SK-N-SH treated with all-trans-retinoic acid at 6 μM for 48 hours (cell line): ENCODE measurements around the gene RREB1.

Source experiments
- ARNTL ChIP-seq: fragments of 450-650 bp; formaldehyde crosslinking; IDR thresholded peaks from 2 replicates; pipeline ENCODE4 v1.5.0; 2020; ENCODE audit warnings: low read depth, mild to moderate bottlenecking, moderate library complexity, borderline replicate concordance
- CREB5 ChIP-seq: fragments of 250-450 bp; sonication (Bioruptor Pico); IDR thresholded peaks from 2 replicates; pipeline ENCODE4 v1.5.1; 2020; ENCODE audit warnings: low read depth, mild to moderate bottlenecking, moderate library complexity
- CSRNP3 ChIP-seq: fragments of 250-450 bp; sonication (Bioruptor Pico); IDR thresholded peaks from 2 replicates; pipeline ENCODE4 v1.5.1; 2021; ENCODE audit warnings: mild to moderate bottlenecking, moderate library complexity
- OSR1 ChIP-seq: fragments of 250-450 bp; sonication (Bioruptor Pico); IDR thresholded peaks from 2 replicates; pipeline ENCODE4 v1.8.0; 2022; ENCODE audit warnings: moderate library complexity, mild to moderate bottlenecking, inconsistent platforms
- PATZ1 ChIP-seq: fragments of 250-450 bp; sonication (Bioruptor Pico); IDR thresholded peaks from 2 replicates; pipeline ENCODE4 v1.8.0; 2020; ENCODE audit warnings: mild to moderate bottlenecking, moderate library complexity, borderline replicate concordance
- POU6F1 ChIP-seq: fragments of 250-450 bp; sonication (Bioruptor Pico); IDR thresholded peaks from 2 replicates; pipeline ENCODE4 v1.8.0; 2021; ENCODE audit warnings: low read depth, mild to moderate bottlenecking, moderate library complexity, borderline replicate concordance
- RARB ChIP-seq: fragments of 250-450 bp; sonication (Bioruptor Pico); IDR thresholded peaks from 2 replicates; pipeline ENCODE4 v1.8.0; 2021; ENCODE audit warnings: mild to moderate bottlenecking, moderate library complexity
- SNAI2 ChIP-seq: fragments of 250-450 bp; sonication (Bioruptor Pico); IDR thresholded peaks from 2 replicates; pipeline ENCODE4 v1.5.0; 2020; ENCODE audit warnings: mild to moderate bottlenecking, moderate library complexity
- TCF4 ChIP-seq: fragments of 250-450 bp; sonication (Bioruptor Pico); IDR thresholded peaks from 2 replicates; pipeline ENCODE4 v1.8.0; 2021; ENCODE audit warnings: mild to moderate bottlenecking, moderate library complexity, borderline replicate concordance
- ZNF565 ChIP-seq: fragments of 450-650 bp; formaldehyde crosslinking; conservative IDR thresholded peaks from 2 replicates; pipeline ENCODE4 v1.5.0; 2020; ENCODE audit warnings: low read depth, mild to moderate bottlenecking, moderate library complexity
- ZNF8 ChIP-seq: fragments of 450-650 bp; formaldehyde crosslinking; IDR thresholded peaks from 2 replicates; pipeline ENCODE4 v1.5.0; 2020; ENCODE audit warnings: mild to moderate bottlenecking, moderate library complexity
- TF ChIP-seq, protein P1 (sequence below): fragments of 250-450 bp; sonication (Bioruptor Pico); IDR thresholded peaks from 2 replicates; pipeline ENCODE4 v1.5.0; 2020; ENCODE audit warnings: mild to moderate bottlenecking, moderate library complexity

DNA sequence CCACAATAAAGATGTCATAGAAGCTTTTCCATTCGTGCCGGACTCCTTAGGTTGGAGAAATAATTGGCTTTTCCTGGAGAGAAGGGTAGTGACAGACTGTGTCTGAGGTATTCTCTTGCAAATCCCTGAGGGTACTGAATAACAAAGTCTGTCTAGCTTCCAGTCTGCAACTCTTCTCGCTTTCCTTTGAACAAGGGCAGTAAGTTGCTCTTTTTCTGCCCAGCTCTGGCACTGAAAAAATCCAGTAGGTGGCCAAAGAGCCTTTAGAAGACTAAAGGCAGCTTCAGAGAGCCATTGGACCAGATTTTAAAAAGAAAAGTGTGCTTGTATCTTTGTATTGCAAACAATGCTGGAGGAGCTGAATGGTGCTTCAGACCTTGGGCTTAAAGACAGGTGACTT lies 20.7 kb upstream of the RREB1 start:
- TF ChIP-seq ZNF8 (CRISPR knock-in tag) (no peak), POU6F1 (CRISPR knock-in tag) (no peak), PATZ1 (CRISPR knock-in tag) (no peak), RARB (CRISPR knock-in tag) (no peak), TCF4 (CRISPR knock-in tag) (no peak), SNAI2 (CRISPR knock-in tag) (no peak), CSRNP3 (CRISPR knock-in tag) (no peak), ZNF565 (no peak), ARNTL (no peak), OSR1 (CRISPR knock-in tag) (no peak), CREB5 (CRISPR knock-in tag) (no peak)
- TF ChIP-seq, protein P1, sequence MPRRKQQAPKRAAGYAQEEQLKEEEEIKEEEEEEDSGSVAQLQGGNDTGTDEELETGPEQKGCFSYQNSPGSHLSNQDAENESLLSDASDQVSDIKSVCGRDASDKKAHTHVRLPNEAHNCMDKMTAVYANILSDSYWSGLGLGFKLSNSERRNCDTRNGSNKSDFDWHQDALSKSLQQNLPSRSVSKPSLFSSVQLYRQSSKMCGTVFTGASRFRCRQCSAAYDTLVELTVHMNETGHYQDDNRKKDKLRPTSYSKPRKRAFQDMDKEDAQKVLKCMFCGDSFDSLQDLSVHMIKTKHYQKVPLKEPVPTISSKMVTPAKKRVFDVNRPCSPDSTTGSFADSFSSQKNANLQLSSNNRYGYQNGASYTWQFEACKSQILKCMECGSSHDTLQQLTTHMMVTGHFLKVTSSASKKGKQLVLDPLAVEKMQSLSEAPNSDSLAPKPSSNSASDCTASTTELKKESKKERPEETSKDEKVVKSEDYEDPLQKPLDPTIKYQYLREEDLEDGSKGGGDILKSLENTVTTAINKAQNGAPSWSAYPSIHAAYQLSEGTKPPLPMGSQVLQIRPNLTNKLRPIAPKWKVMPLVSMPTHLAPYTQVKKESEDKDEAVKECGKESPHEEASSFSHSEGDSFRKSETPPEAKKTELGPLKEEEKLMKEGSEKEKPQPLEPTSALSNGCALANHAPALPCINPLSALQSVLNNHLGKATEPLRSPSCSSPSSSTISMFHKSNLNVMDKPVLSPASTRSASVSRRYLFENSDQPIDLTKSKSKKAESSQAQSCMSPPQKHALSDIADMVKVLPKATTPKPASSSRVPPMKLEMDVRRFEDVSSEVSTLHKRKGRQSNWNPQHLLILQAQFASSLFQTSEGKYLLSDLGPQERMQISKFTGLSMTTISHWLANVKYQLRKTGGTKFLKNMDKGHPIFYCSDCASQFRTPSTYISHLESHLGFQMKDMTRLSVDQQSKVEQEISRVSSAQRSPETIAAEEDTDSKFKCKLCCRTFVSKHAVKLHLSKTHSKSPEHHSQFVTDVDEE (CRISPR knock-in tag), result no peak
